PFSK-1 (cell line): ENCODE data around the gene RIT2.

Experiments
- FOXP2 ChIP-seq: optimal IDR thresholded peaks from 2 replicates; pipeline ENCODE3; 2011; ENCODE audit warnings: borderline replicate concordance, control low read depth, inconsistent platforms; ENCODE audit not compliant: insufficient read depth; ENCODE audit errors: extremely low read length, extremely low read depth
- POLR2AphosphoS5 ChIP-seq: IDR thresholded peaks from 2 replicates; pipeline ENCODE4 v1.6.1; 2012; ENCODE audit warnings: low read depth, mild to moderate bottlenecking, control low read depth, low read length, moderate library complexity
- REST ChIP-seq, 2 experiments: IDR thresholded peaks; 2 replicates each; pipeline versions ENCODE4 v1.6.1 to v1.8.0; 2011 to 2012; ENCODE audit warnings: low read depth in 2 of 2, low read length in 2 of 2, control low read depth in 1 of 2, inconsistent platforms in 1 of 2, mild to moderate bottlenecking in 1 of 2, moderate library complexity in 1 of 2; ENCODE audit not compliant: insufficient read depth in 1 of 2
- SIN3A ChIP-seq: IDR thresholded peaks from 2 replicates; pipeline ENCODE4 v1.6.1; 2012; ENCODE audit warnings: mild to moderate bottlenecking, low read length, moderate library complexity, borderline replicate concordance; ENCODE audit not compliant: insufficient read depth
- TAF1 ChIP-seq: IDR thresholded peaks from 2 replicates; pipeline ENCODE4 v1.6.1; 2012; ENCODE audit warnings: low read length, control low read depth, borderline replicate concordance; ENCODE audit not compliant: insufficient read depth

The RIT2 gene

DNA sequence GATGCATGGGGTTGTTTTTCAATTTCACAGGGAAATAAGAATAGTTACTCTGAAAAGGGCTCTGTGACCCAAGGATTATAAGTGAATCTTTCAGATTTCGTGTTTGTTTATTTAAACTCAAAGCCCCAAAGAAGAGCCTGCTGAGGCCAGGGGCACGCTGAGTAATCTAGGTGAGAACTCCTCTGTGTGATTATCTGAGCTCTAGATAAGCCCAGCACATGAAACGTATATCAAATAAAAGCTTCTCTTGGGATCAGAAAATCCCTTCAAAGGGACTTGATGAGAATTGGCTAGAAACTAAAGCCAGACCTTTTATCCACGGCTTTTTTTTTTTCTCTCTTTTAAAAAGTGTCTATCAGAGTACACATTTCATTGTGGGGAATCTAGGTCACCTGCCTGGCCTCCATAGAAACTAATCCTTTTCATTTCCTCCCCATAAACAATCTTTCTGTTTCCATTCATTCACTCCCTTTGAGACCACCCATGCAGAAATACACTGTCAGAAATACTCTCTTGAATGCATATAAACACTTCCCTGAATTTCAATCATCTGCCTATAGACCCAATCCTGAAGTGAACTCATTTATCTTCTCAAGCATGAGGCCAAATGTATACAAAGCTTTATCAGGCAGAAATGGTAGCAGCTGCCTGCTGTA is 137.4 kb downstream of the RIT2 start:
- no peak for TF ChIP-seq TAF1
- TF ChIP-seq FOXP2: no peak
- no peak for TF ChIP-seq SIN3A
- TF ChIP-seq POLR2AphosphoS5: no peak
- TF ChIP-seq REST (IDR thresholded peaks at IDR 0.05; ENCODE audit: insufficient read depth in 1 of 2, low read depth in 2 of 2, low read length in 2 of 2): no peak

GRCh38 chr18:42976869-42977590 is 138.5 kb downstream of the RIT2 start:
- TF ChIP-seq TAF1: no peak
- TF ChIP-seq SIN3A: no peak
- no peak for TF ChIP-seq FOXP2
- TF ChIP-seq REST (IDR thresholded peaks at IDR 0.05; ENCODE audit: insufficient read depth in 1 of 2, low read depth in 2 of 2, low read length in 2 of 2): no peak
- no peak for TF ChIP-seq POLR2AphosphoS5

DNA sequence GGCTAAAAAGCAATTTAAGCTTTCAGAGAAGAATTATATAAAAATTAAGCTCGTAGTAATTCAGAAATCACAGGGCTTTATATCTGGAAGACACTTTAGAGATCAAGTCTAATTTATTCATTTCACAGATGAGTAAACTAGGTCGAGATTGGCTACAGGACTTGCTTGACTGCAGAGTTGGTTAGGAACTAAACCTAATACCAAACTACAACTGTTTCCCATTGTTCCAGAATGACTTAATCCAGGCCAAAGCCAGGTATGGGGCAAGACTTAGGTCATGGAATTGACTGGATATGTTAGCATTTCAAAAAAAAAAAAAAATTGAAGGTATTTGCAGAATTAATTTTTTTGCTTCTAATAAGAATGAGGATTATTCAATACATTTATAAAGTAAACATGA is 146.1 kb downstream of the RIT2 start:
- TF ChIP-seq TAF1: no peak
- TF ChIP-seq POLR2AphosphoS5: no peak
- TF ChIP-seq FOXP2: no peak
- no peak for TF ChIP-seq REST (IDR thresholded peaks at IDR 0.05; ENCODE audit: insufficient read depth in 1 of 2, low read depth in 2 of 2, low read length in 2 of 2)
- TF ChIP-seq SIN3A: no peak

- TF ChIP-seq POLR2AphosphoS5 (no peak), TAF1 (no peak), REST (IDR thresholded peaks at IDR 0.05; ENCODE audit: insufficient read depth in 1 of 2, low read depth in 2 of 2, low read length in 2 of 2) (no peak), FOXP2 (no peak), SIN3A (no peak)
These were observed 154.2 kb downstream of the RIT2 start for GRCh38 chr18:42961298-42961697.
